GM19372 (cell line): ENCODE results near the gene ACADS.
"Not testable (repeated sequence)": the region's sequence is repeated elsewhere in the genome, so short reads cannot be mapped to it uniquely, and the experiment has no call there.

Experiments
- ATAC-seq: cut with Tn5 transposase; IDR thresholded peaks from one replicate; pipeline ENCODE4 v1.9.1; 2021; ENCODE audit warnings: mild to moderate bottlenecking, low read depth, moderate library complexity; ENCODE audit not compliant: unreplicated experiment

Gene ACADS

GRCh38 chr12:120724720-120725119 lies 906 bp upstream of the ACADS start:
- no peak for ATAC-seq

GRCh38 chr12:120725151-120725658 lies 421 bp upstream of the ACADS start:
- ATAC-seq = no peak

GRCh38 chr12:120726510-120726793 lies 826 bp downstream of the ACADS start:
- ATAC-seq = no peak

GRCh38 chr12:120726961-120727360 lies 1.3 kb downstream of the ACADS start:
- ATAC-seq = no peak

- not testable (repeated sequence) for ATAC-seq
Observed at GRCh38 chr12:120732198-120732597, 6.6 kb downstream of the ACADS start.

GRCh38 chr12:120733574-120733973 lies 7.9 kb downstream of the ACADS start:
- ATAC-seq = no peak

- ATAC-seq = no peak
Observed at GRCh38 chr12:120734210-120734609, 8.6 kb downstream of the ACADS start.

- ATAC-seq = no peak
Observed at GRCh38 chr12:120735181-120735580, 9.6 kb downstream of the ACADS start.

- ATAC-seq = no peak
Observed at GRCh38 chr12:120736404-120737331, 11.0 kb downstream of the ACADS start.

GRCh38 chr12:120737557-120738251 lies 12.1 kb downstream of the ACADS start:
- ATAC-seq = no peak

GRCh38 chr12:120738252-120739030 lies 12.8 kb downstream of the ACADS start:
- no peak for ATAC-seq

GRCh38 chr12:120739031-120739762 lies 13.6 kb downstream of the ACADS start:
- no peak for ATAC-seq

GRCh38 chr12:120739821-120740613 lies 14.4 kb downstream of the ACADS start:
- ATAC-seq = no peak

GRCh38 chr12:120740871-120741270 lies 15.2 kb downstream of the ACADS start:
- ATAC-seq = no peak

- no peak for ATAC-seq
Observed at GRCh38 chr12:120741476-120742421, 16.1 kb downstream of the ACADS start.

- ATAC-seq = no peak
Observed at GRCh38 chr12:120744922-120745493, 19.4 kb downstream of the ACADS start.

- no peak for ATAC-seq
Observed at GRCh38 chr12:120748242-120748641, 22.6 kb downstream of the ACADS start.

- no peak for ATAC-seq
Observed at GRCh38 chr12:120749256-120749655, 23.6 kb downstream of the ACADS start.
